Measurements from ENCODE around the gene DYNLT4.

Gene DYNLT4

DNA sequence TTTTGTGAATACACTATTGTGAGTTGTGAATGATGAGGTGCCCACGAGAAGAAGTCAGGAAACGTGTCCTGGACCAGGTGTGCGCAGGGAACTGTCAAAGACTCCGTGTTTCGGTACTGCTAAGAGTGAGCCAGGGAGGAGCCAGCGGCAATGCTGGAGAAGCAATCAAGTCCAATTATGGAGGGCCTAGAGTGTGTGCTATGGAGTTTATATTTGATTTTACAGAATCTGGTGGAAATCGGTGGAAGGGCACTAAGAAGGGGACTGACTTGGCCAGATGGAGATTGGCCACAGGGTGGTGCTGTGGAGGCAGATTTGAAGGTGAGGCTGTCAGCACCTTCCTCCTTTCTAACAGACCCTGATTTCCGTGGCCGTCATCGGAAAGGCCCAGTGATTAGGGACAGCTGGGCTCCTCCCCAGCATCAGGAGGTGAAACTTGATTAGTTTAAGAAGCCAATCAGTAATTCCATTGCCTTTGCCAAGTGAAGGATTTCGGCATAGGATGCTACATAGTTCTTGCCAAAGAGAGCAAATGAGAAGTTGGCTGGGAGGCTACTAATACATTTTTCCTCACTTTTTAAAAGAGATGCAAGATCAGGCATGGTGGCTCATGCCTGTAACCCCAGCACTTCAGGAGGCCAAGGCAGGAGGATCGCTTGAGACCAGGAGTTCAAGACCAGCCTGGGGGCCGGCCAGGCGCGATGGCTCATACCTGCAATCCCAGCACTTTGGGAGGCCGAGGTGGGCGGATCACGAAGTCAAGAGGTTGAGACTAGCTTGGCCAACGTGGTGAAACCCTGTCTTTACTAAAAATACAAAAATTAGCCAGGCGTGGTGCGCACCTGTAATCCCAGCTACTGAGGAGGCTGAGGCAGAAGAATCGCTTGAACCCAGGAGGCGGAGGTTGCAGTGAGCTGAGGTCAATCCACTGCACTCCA is 28.9 kb upstream of the DYNLT4 start:
- peak; percentile 46 for DNase-seq (ENCODE audit: low read depth)

GRCh38 chr1:44834328-44834727 is 27.2 kb upstream of the DYNLT4 start:
- H3K4me3 ChIP-seq (ENCODE audit: control insufficient read depth, low read depth, low read length): no peak overlapping the region
- DNase-seq (ENCODE audit: low read depth): no peak
- TF ChIP-seq, protein P1, sequence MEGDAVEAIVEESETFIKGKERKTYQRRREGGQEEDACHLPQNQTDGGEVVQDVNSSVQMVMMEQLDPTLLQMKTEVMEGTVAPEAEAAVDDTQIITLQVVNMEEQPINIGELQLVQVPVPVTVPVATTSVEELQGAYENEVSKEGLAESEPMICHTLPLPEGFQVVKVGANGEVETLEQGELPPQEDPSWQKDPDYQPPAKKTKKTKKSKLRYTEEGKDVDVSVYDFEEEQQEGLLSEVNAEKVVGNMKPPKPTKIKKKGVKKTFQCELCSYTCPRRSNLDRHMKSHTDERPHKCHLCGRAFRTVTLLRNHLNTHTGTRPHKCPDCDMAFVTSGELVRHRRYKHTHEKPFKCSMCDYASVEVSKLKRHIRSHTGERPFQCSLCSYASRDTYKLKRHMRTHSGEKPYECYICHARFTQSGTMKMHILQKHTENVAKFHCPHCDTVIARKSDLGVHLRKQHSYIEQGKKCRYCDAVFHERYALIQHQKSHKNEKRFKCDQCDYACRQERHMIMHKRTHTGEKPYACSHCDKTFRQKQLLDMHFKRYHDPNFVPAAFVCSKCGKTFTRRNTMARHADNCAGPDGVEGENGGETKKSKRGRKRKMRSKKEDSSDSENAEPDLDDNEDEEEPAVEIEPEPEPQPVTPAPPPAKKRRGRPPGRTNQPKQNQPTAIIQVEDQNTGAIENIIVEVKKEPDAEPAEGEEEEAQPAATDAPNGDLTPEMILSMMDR (IDR thresholded peaks at IDR 0.05; ENCODE audit: control insufficient read depth, insufficient read depth, low read depth, low read length, missing control alignments): no peak

More for the DNA sequence above, 28.9 kb upstream of the DYNLT4 start:
- no peak overlapping the region for H3K4me3 ChIP-seq (ENCODE audit: control insufficient read depth, low read depth, low read length)
- TF ChIP-seq, protein P1 (IDR thresholded peaks at IDR 0.05; ENCODE audit: control insufficient read depth, insufficient read depth, low read depth, low read length, missing control alignments): peak; percentile 87

- no peak overlapping the region for H3K4me3 ChIP-seq (ENCODE audit: control insufficient read depth, low read depth, low read length)
- TF ChIP-seq, protein P1 (IDR thresholded peaks at IDR 0.05; ENCODE audit: control insufficient read depth, insufficient read depth, low read depth, low read length, missing control alignments): no peak
- no peak for DNase-seq (ENCODE audit: low read depth)
These were observed 25.0 kb upstream of the DYNLT4 start for GRCh38 chr1:44832056-44832705.

- DNase-seq (ENCODE audit: low read depth): no peak
- no peak overlapping the region for H3K4me3 ChIP-seq (ENCODE audit: control insufficient read depth, low read depth, low read length)
- TF ChIP-seq, protein P1 (IDR thresholded peaks at IDR 0.05; ENCODE audit: control insufficient read depth, insufficient read depth, low read depth, low read length, missing control alignments): no peak
These were observed 24.4 kb upstream of the DYNLT4 start for GRCh38 chr1:44831516-44831915.

DNA sequence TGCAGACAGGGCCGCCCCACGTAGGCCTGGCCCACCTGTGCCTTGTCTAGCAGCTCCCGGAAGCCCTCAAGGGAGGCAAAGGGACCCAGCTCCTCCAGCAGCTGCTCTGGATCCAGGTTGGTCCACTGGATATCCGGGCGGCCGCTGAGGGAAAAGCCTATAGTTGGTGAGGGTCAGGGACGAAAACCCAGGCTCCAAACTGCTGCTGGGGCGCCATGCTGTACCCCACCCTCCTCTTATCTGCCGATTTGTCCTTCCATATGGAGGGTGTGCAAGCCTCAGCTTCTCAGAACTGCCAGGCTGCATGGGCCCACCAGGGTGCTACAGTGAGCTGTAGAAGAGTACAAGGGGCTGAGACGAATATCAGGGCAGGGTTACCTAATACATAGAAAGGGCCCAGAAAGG is 23.8 kb upstream of the DYNLT4 start:
- TF ChIP-seq, protein P1 (IDR thresholded peaks at IDR 0.05; ENCODE audit: control insufficient read depth, insufficient read depth, low read depth, low read length, missing control alignments): no peak
- DNase-seq (ENCODE audit: low read depth): no peak
- no peak overlapping the region for H3K4me3 ChIP-seq (ENCODE audit: control insufficient read depth, low read depth, low read length)

GRCh38 chr1:44829506-44830384 is 22.6 kb upstream of the DYNLT4 start:
- no peak overlapping the region for H3K4me3 ChIP-seq (ENCODE audit: control insufficient read depth, low read depth, low read length)
- no peak for DNase-seq (ENCODE audit: low read depth)
- TF ChIP-seq, protein P1 (IDR thresholded peaks at IDR 0.05; ENCODE audit: control insufficient read depth, insufficient read depth, low read depth, low read length, missing control alignments): no peak
